HG03025 (cell line): ENCODE data around the gene PDGFRB.

Source experiments
- ATAC-seq: cut with Tn5 transposase; IDR thresholded peaks from one replicate; pipeline ENCODE4 v1.9.1; 2021; ENCODE audit warnings: mild to moderate bottlenecking, moderate library complexity; ENCODE audit not compliant: unreplicated experiment, low FRiP score

Gene PDGFRB

DNA sequence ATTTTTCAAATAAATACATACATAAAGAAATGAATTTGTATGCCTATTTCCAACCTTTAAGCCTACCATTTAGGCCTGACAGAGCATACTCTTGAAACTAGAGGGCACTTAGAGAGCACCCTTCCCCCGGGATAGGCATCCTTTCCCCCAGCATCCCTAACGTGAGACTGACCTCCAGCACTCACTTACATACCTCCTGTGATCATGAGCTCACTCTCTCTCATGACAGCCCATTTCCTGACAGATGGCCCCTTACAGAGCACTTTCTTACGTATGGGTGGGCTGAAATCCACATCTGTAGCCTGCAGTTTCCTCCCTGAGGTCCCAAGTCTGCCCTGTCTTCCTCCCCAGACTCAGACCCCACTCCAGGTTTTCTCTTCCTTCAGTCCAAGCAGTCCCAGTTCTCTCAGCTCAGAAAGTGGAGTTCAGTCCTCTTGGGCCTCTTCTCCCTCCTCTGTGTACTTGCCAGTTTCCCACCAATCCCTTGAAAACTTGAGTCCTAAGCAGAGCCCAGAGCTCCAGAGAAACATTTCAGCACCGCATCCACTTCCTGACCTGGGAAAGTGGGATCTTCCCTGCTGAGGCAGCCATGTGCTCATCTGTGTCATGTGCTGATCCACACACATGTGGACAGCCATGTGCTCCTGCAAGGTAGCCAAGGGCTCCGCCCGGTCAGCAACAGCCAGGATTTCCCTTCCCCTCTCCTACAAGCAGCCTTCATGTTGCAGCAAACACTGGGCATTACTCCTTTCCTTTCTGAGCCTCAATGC is 8.8 kb upstream of the PDGFRB start:
- ATAC-seq = no peak

DNA sequence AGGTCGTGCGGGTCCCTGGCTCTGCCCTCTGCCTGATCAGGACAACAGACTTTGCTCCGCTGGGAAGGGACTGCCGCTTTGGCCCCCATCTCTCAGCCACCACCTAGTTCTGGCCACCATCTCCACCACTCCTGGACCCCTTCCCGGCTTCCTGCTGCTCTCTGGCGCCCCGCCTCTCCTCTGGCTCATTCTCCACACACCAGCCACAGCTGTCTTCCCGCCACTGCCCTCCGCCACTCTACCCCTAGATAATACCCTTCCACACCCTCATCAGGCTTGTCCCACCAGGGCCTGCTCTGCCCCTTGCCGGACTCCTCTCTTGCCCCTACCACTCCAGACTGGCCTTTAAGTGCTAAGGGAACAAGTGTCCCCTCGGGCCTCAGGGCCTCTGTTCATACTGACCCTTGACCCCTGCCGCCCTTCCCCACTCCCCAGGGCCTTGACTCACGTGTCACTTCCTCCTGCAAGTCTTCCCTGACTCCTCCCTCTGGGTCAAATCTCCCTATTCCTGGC is 8.0 kb upstream of the PDGFRB start:
- ATAC-seq = no peak

DNA sequence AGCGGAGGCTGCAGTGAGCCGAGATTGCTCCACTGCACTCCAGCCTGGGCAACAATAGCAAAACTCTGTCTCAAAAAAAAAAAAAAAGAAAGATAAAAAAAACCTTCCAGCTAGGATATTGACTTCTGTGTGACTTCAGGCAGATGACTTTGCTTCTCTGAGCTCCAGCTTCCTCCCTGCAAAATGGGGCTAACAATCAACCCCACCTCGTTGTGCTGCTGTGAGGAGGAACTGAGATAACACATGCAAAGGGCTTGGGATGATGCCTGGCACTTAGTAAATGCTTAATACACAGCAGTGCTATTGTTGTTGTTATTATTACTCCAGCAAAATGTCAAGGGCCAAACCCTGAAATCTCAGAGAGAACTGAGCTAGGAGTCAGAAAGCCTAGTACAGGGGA is 7.4 kb upstream of the PDGFRB start:
- no peak for ATAC-seq

DNA sequence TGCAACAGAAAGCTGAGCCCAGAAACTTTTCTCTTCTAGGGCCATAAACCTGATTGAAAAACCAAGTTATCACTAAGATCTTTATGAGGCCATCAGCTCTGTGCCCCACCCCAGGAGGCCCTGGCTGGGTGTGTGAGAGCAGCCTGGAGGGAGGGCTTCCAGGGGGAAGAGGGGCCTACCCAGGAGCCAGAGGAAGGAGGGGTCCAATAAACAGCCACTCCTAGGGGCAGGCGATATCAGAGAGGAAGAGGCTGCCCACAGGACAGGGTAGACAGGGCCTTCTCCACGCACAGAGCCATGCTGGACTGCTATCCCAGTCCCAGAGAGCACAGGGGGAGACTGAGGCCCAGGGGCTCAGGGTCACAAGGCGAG is 6.5 kb upstream of the PDGFRB start:
- no peak for ATAC-seq

DNA sequence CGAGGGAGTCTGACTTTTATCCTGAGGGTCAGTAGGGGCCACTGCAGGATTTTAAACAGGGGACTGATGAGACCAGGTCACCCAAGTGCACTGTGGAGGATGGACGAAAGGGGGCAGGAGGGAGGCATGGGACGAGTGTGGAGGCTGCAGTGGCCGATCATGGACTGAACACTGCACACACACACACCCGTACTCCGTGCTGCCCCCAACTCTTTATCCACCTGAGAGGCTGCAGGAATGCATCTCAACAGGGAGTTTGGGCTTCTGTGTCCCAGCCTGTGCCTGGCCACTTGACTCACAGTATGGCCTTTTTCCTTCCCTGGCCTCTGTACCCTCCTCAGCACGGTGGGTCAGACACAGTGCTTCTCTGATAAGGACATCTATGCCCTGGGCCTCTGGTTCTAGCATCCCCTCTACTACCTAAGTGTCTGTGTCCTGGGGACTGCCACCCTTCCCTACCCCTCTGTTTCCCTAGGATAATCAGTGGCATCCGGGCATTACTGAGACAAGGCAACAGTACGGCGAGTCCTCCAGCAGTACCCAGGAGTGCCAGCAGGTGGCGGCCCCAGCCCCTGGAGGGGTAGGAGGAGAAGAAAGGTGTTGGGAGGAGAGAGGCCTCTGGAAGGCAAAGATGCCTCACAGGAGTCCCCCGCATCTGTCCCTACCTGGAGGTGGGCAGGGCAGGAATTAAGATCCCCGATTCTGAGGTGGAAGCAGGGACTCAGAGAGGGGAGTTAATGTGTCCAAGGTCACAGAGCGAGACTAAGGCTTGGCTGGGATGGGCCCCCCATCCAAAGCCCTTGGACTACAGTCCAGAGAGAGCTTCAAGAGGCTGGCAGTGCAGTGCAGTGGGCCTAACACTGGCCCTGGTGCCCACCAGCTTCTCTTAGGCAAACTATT is 5.8 kb upstream of the PDGFRB start:
- ATAC-seq = no peak

DNA sequence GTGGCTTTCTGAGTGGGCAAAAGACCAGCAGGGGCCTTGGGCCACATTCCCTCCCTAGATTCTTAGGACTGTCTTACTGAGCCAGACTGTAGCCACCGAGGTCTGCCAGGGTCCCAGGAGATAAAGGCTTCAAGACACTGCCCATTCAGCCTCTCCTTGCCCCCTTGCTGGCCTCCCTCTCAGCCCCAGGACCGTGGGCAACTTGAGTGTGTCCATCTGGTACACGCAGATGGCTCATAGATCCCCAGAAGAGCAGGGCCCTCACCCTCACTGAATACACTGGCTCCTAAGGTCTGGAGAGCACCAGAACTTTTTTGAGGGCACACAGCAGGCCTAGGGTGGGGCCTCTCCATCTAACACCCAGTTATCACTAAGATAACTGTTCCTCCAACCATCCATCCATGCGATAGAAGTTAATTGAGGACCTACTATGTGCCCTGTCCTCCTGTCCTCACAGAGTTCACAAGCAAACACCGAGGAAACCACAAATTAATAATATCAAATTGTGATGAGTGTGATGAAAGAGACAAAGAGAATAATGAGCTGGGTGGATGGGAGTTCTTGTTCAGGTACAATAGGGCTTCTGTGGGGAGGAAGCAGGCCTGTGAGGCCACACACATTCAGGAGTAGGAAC is 4.9 kb upstream of the PDGFRB start:
- no peak for ATAC-seq

DNA sequence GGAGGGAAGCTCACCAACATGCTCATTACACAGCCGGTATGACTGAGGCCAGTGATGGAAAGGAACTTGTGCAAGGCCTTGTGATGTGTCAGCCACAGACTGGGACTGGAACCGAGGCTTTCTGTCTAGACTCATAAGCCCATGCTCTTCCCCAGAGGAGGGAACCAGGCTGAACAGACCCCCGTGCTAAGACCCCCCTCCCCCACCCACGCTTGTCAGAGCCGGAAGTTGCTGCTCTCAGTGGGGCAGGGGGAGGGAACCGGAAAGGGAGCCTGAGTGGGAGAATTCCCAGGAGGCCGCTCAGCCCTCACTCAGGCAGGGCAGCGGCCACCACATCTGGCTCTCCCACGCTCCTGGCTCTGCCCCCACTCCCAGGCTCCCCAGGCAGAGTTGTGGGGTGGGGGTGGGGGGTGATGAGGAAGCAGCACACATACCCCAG is 4.1 kb upstream of the PDGFRB start:
- no peak for ATAC-seq

DNA sequence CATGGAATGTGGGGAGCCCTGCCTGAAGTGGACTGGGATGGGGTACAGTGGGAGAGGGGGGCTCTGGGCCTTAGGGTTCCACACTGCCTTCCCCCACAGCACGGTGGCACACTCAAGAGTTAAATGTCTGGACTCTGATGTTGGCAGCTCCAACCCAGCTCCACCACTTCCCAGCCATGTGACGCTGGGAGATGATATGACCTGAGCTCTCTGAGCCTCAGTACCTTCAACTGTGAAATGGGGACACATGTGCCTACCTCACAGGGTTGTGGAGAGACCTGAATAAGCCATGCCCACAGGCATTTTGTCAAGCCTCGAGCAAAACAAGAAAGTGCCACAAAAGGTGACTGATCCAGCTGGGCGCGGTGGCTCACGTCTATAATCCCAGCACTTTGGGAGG is 3.4 kb upstream of the PDGFRB start:
- ATAC-seq = no peak

DNA sequence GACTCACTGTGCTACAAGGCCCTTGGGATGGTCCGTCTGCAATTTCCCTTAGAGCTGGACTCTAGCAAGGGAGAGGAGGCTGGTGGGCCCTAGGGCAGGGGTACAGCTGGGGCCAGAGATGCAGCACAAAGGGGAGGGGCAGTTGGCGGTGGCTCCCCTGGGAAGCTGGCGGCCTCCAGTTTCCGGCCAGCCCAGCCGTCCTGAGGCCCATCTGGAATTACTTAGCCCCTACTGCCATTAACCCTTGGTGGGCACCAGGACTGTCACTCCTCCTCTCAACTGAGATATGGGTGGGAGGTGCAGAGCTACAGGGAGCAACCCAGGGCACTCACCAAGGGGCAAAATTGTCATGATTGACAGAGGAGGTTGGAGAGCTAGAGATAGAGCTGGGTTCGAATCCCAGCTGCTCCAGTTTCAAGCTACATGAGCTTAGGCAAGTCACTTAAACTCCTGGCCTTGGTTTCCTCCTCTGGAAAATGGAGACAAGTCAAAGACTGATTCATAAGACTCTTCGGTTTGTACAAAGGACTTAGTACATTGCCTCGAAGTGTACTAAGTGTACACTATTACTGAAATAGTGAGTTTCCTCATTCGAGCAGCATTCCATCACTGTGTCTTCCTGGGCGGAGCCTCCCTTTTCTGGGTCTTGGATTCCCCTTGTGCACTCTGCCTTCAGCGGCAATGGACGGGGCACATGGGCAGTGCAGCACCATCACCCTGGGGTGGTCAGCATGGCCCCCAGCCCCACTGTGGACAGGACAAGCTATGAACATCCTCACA is 2.7 kb upstream of the PDGFRB start:
- no peak for ATAC-seq

DNA sequence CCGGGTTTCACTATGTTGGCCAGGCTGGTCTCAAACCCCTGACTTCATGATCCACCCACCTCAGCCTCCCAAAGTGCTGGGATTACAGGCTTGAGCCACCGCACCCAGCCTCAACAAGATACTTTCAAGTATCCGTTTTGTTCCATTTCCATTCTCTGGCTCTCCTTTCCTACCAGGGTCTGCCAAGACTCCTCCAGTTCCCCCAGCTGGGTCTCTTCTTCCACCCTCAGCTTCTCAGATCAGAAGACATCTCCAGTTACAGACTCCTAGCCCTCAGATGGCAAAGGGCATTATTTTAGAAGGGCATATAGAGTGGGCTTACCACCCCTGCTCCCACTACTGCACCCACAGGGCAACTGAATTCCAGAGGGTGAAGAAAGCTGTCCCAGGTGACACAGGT is 1.5 kb upstream of the PDGFRB start:
- ATAC-seq = no peak

DNA sequence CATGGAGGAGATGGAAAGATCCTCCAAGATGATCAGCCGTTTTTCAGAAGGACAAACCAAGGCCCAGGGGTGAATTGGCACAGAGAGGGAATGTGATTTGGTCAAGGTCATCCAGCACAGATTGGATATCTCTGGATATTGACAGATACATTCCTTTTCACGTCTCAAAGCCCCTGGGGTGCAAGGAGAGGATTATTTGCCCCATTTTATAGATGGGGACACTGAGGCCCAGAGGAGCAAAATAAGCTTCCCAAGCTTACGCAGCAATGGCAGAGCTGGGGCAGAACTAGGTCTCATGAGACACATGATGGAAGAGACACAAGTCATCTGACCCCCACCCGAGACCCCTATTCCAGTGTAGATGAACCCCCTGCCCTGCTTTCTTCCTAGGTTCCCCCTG is 895 bp upstream of the PDGFRB start:
- no peak for ATAC-seq

DNA sequence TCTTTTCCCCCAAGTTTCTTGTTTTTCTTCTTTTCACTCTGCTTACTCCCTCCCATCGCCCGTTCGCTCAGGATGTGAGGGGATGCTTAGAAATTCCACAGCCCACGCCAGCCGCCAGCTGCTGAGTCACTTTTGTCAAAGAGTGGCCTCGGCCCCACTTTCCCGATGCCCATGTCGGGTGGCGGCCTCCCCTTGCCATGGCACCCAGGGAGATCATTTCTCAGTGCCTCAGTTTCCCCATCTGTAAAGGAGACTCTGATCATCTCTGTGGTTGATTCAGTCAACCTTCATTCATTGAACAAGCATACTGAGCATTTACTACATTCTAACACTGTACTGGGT is 353 bp upstream of the PDGFRB start:
- ATAC-seq = no peak

DNA sequence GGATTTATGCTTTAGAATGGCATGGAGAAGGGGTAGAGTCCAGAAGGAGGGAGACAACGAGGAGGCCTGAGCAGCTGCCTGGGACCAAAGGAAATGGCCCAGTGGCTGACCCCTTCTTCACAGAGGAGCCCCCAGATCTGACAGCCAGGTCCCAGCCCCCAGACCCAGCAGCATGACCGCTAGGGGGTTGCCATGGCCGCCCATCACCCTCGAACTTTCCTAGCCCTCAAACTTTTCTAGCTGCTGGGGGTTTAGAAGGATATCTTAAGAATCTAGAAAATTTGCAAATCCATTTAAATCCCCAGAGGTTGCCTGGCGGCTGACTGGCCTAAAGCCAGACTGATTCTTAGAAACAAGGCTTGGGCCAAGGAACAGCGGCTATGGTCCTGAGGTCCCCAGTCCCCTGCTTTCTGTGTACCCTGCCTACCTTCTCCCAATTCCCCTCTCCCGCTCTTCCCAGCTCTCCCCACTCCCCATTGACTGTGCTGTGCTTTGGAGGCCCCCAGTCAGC is 972 bp downstream of the PDGFRB start:
- ATAC-seq = no peak

DNA sequence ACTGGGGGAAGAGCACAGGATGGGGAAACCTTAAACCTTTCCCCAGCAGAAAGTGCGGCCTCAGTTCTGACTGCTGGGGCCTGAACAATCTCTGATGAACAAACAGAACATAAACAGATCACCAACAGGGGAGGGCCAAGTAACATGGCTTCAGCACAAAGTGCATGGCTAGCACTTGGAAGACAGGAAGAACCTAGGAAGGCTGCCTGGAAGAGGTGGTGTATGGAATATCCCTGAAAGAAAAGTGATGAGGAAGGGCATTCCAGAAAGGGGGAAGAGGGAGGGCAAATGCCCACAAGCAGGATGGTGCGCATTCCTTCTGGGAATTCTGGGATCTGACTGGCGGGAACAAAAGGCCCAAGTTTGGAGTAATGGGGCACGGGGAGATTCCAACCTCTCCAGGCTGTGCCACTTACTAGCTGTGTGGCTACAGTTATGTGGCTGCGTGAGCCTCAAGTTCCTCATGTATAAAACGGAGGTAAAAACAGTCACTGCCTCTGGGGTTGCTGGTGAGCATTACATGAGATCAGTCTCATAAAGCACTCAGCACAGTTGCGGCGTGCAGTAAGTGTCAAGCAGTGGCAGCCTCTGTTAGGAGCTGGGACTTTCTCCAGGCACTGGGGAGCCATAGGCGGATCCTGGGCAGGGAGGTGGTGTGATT is 1.6 kb downstream of the PDGFRB start:
- no peak for ATAC-seq

DNA sequence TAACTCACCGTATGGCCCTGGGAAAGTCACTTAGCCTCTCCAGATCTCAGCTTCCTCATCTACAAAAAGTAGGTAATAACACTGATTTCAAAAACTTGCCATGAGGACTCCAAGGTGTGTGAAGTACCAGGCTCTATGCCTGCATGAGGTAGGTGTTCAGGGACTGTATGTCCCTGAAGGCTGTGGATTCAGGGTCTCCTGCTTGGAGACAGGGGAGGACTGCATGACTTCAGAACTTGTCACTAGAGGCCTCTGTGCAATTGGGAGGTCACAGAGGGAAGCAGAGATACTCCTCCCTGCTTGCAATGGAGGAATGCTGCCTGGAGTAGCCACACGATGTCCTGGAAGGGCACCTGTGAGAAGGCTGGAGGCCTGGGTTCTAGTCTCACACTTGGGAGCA is 2.2 kb downstream of the PDGFRB start:
- no peak for ATAC-seq

DNA sequence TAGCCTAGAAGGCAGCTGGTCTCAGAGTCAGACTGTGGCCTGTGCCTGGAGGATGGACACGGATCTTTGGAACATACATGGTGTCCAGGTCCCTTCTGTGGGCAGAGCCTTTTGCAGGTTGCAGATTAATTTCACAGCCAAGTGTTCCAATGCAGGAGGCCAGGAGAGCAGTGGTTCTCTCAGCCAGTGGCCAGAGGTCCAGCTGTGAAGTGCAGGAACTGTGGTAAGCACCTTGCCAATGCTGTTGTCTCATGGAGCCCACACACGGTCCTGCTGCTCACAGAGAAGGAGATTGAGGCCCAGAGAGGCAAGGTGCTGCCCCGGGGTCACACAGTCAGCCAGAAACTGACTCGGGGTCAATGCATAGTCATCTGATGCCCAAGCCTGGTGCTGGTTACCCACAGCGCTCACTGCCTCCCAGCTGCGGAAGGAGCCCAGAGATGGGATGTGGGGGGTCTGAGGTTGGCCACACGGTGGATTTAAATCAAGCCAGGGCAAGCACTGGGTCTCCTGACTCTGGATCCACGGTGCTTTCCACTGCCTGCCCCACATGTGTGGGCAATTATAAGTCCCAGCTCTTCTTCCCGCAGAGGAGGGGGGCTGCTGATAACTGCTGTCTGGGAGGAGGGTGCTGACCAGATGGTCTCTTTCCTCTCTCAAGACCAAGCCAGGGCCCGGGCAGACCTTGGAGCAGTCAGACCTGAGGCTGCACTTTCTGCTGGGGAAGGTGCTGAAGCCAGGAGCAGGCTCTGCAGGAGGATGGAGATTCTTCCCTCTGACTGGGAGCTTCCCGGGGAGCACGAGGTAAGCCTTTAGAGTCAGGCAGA is 2.8 kb downstream of the PDGFRB start:
- ATAC-seq = no peak

DNA sequence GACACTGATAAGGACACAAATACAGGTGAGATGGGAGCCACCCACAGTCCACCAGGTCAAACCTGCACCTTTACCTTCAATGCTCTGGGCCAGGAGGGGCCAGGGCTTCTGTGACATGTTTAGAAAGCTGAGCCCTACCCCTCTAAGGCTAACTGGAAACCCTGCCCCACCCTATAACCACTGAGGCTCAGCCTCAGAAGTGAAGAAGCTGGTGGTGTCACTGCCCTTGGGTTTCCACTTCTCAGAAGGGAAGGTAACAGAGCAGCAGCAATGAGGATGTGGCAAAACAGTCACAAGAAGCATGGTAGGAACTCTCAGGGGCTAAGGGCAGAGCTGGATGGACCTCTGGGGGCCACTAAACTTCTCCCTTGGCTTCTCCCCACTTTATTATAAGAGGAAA is 6.0 kb downstream of the PDGFRB start:
- no peak for ATAC-seq

DNA sequence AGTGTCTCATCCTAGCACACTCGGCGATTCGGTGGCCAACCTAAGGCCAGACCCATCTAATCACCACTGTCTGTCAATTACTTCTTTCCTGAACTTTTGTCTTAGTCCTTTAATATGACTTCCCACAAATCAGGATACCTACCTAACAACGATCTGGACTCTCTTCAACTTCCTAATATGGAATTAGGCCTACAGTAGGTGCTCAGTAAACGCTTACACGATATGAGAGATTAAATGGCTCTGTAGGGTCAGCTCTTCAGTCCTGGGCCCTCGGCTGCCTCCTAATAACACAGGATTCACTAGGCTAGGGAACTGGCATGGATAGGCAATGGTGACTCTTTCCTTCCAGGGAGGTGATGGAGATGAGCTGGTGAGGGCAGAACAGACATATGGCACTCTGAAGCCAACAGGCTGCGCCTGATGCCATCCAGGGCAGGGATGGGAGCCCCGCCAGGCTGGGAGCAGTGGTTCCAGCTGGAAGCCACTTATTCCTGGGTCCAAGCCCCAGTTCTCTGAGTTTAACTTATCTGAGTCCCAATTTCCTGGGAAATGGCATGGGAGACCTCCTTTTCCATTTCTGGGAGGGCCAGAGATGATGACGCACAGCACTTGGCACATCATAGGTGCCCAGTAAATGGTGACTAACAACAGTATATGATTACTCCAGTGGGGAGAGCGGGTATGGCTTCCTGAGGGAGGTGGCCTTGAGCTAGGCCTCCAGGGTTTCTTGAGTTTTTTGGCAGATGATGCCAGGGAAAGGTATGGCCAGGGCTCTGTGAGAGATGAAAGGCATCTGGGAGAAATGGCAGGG is 7.3 kb downstream of the PDGFRB start:
- no peak for ATAC-seq
